MM.1S (cell line): ENCODE measurements around the gene MYLK.

Source experiments
- DNase-seq: peaks from one replicate; pipeline ENCODE4 v3.0.0-alpha.2; 2015
- H2AFZ ChIP-seq: fragments of 300-600 bp; sonication (generic); 2 replicates; pipeline ENCODE4 v1.6.0; 2016; ENCODE audit warnings: antibody characterized with exemption, low read length
- H3F3A ChIP-seq: fragments of 300-600 bp; sonication (generic); 2 replicates; pipeline ENCODE4 v1.6.1; 2016; ENCODE audit warnings: mild to moderate bottlenecking, antibody characterized with exemption, low read length, moderate library complexity, mixed read lengths; ENCODE audit not compliant: insufficient read depth
- H3K27ac ChIP-seq: fragments of 300-600 bp; sonication (generic); 2 replicates; pipeline ENCODE4 v1.5.1; 2016; ENCODE audit warnings: mild to moderate bottlenecking, low read length
- H3K27me3 ChIP-seq: fragments of 300-600 bp; sonication (generic); replicated peaks from 2 replicates; pipeline ENCODE4 v1.6.0; 2016; ENCODE audit warnings: low read length; ENCODE audit not compliant: insufficient read depth
- H3K36me3 ChIP-seq: fragments of 300-600 bp; sonication (generic); replicated peaks from 2 replicates; pipeline ENCODE4 v1.6.1; 2016; ENCODE audit warnings: mild to moderate bottlenecking, low read length, mixed read lengths; ENCODE audit not compliant: insufficient read depth
- H3K4me1 ChIP-seq: fragments of 300-600 bp; sonication (generic); 2 replicates; pipeline ENCODE4 v1.6.1; 2016; ENCODE audit warnings: low read length, mixed read lengths
- H3K4me2 ChIP-seq: fragments of 300-600 bp; sonication (generic); 2 replicates; pipeline ENCODE4 v1.6.0; 2016; ENCODE audit warnings: low read depth, low read length
- H3K4me3 ChIP-seq: fragments of 300-600 bp; sonication (generic); 2 replicates; pipeline ENCODE4 v1.5.1; 2016; ENCODE audit warnings: low read length, mixed read lengths
- H3K79me2 ChIP-seq: fragments of 300-600 bp; sonication (generic); 2 replicates; pipeline ENCODE4 v1.6.1; 2016; ENCODE audit warnings: mixed run types, low read length, mixed read lengths
- H3K9ac ChIP-seq: fragments of 300-600 bp; sonication (generic); 2 replicates; pipeline ENCODE4 v1.6.1; 2016; ENCODE audit warnings: low read length, mixed read lengths
- H3K9me2 ChIP-seq: fragments of 300-600 bp; sonication (generic); replicated peaks from 2 replicates; pipeline ENCODE4 v1.6.1; 2016; ENCODE audit warnings: mild to moderate bottlenecking, low read length, mixed read lengths; ENCODE audit not compliant: insufficient read depth
- H3K9me3 ChIP-seq: fragments of 300-600 bp; sonication (generic); replicated peaks from 2 replicates; pipeline ENCODE4 v1.6.1; 2016; ENCODE audit warnings: mild to moderate bottlenecking, low read length, mixed read lengths; ENCODE audit not compliant: insufficient read depth
- H4K20me1 ChIP-seq: fragments of 300-600 bp; sonication (generic); 2 replicates; pipeline ENCODE4 v1.6.1; 2016; ENCODE audit warnings: mild to moderate bottlenecking, low read length, moderate library complexity, mixed read lengths; ENCODE audit not compliant: insufficient read depth
- CTCF ChIP-seq: fragments of 300-600 bp; sonication (generic); IDR thresholded peaks from 2 replicates; pipeline ENCODE4 v1.5.1; 2016; ENCODE audit warnings: antibody characterized with exemption, low read length, mixed read lengths
- EZH2 ChIP-seq: fragments of 300-600 bp; sonication (generic); optimal IDR thresholded peaks from 2 replicates; pipeline ENCODE3; 2017; ENCODE audit warnings: low read depth, mild to moderate bottlenecking, antibody characterized with exemption, low read length, mixed read lengths
- EZH2phosphoT487 ChIP-seq: fragments of 300-600 bp; sonication (generic); IDR thresholded peaks from 2 replicates; pipeline ENCODE4 v1.6.1; 2018; ENCODE audit warnings: antibody characterized with exemption, low read length

Gene MYLK

GRCh38 chr3:123695152-123695551 lies 189.0 kb downstream of the MYLK start:
- DNase-seq: no peak
- Histone ChIP-seq H3K4me3 (no peak overlapping the region), H3K79me2 (no peaks in the 10 kb centered on the region), H3K4me1 (peaks cover 7% of the 10 kb centered on the region), H3K27ac (no peak overlapping the region), H3F3A (no peaks in the 10 kb centered on the region), H3K27me3 (no peaks in the 10 kb centered on the region), H3K4me2 (no peak overlapping the region), H3K9me3 (no peaks in the 10 kb centered on the region), H2AFZ (no peak overlapping the region), H4K20me1 (no peaks in the 10 kb centered on the region), H3K9ac (no peak overlapping the region), H3K9me2 (no peaks in the 10 kb centered on the region), H3K36me3 (no peaks in the 10 kb centered on the region)
- TF ChIP-seq CTCF (no peak), EZH2phosphoT487 (no peak), EZH2 (no peak)

DNA sequence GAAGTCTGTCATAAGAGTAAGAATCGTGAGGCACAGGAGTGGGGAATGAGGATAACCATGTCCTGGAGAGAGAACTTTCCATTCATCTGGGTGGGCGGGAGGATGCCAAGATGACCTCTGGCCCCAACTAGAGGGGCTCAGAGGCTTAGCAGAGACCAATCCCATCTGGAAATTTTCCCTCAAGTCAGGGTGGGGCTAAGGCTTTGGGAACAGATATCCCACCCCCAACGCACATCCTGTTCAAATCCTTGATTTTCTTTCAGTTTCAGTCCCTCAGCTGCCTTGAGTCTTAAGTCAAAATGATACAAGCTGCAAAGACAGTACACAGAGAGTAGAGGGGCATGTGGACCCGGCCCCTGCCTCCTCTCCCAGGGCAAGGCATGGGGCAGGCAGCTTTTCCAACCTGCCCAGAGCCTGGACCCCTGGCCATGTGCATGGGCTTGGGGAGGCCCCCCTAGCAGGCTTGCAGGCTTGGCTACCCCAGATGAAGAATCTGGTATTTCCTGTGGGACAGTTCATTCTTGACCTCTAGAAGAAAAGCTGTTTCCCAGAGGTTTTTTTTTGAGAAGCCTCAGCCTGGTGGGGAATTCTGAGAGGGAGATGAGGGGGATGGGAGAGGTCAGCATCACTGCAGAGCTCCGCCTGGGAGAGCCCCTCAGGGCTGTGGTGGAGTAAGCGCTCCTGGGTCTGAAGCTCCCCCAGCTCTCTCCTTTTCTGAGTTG lies 189.6 kb downstream of the MYLK start:
- Histone ChIP-seq H3K9me2 (no peaks in the 10 kb centered on the region), H2AFZ (no peak overlapping the region), H3K4me1 (peaks cover 7% of the 10 kb centered on the region), H3K9me3 (no peaks in the 10 kb centered on the region), H3K79me2 (no peaks in the 10 kb centered on the region), H3K9ac (no peak overlapping the region), H3K4me2 (peak overlapping the region; percentile 5; the same call in 1 of the 2 replicates), H3F3A (no peaks in the 10 kb centered on the region), H3K36me3 (no peaks in the 10 kb centered on the region), H4K20me1 (no peaks in the 10 kb centered on the region), H3K27ac (no peak overlapping the region), H3K4me3 (no peak overlapping the region), H3K27me3 (no peaks in the 10 kb centered on the region)
- TF ChIP-seq EZH2phosphoT487: no peak
- no peak for TF ChIP-seq CTCF
- TF ChIP-seq EZH2: no peak
- DNase-seq: no peak

DNA sequence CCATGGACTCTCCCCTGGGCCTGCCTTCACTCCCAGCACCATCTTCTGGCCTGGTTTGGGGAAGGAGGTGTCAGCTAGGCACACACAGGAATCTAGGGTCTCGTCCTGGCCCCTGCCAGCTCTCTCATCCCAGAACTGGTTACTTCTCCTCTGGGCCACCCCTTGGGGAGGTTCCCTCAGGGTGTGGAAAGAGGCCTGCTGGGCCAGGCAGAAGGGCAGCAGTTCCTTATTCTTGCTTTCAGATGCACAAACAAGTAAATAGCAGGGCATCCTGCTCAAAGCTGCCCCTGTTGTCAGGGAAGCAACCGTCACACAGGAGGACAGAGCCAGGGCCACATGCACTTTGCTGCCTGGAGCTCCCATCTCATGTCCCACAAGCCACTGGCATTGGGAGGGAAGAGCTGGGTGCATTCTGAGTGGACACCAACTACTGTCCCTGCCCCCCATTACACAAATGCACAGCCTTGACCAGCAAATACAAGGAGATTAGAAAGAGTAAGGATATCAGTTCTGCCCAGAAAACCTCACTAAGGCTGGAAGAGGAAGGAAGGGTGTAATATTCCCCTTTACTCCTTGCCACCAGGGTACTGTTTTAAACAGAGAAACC lies 190.4 kb downstream of the MYLK start:
- Histone ChIP-seq H3K27me3 (no peaks in the 10 kb centered on the region), H3K9me2 (no peaks in the 10 kb centered on the region), H3K9me3 (no peaks in the 10 kb centered on the region), H3K4me1 (peaks cover 7% of the 10 kb centered on the region), H3K27ac (no peak overlapping the region), H3K79me2 (no peaks in the 10 kb centered on the region), H3K9ac (no peak overlapping the region), H2AFZ (no peak overlapping the region), H3K36me3 (no peaks in the 10 kb centered on the region), H4K20me1 (no peaks in the 10 kb centered on the region), H3K4me2 (no peak overlapping the region), H3F3A (no peaks in the 10 kb centered on the region), H3K4me3 (no peak overlapping the region)
- TF ChIP-seq EZH2phosphoT487 (no peak), CTCF (no peak), EZH2 (no peak)
- DNase-seq: no peak
